Breast epithelium (tissue), 4 donors: Measurements from ENCODE around the gene FOXD2. TPM values are rescaled to one million over a fixed set of nuclear protein-coding genes. Genes with fewer than 3 reads are reported as not detected.

Source experiments
- DNase-seq, 2 donors: peaks; one replicate each; pipeline ENCODE4 v3.0.0-alpha.2; 2019; ENCODE audit warnings: low spot score in 2 of 2
- H3K27ac ChIP-seq, 2 donors: fragments of 200-600 bp; sonication (generic) in 1 of 2; one replicate each; pipeline ENCODE4 v1.5.1; 2016 to 2019; ENCODE audit warnings: mild to moderate bottlenecking in 1 of 2
- H3K27me3 ChIP-seq, 2 donors: fragments of 200-600 bp; sonication (generic) in 1 of 2; one replicate each; pipeline versions ENCODE4 v1.5.1 to v1.6.0; 2017 to 2019; ENCODE audit warnings: control low read depth in 1 of 2, mild to moderate bottlenecking in 1 of 2
- H3K36me3 ChIP-seq: fragments of 200-600 bp; one replicate; pipeline ENCODE4 v1.5.1; 2019
- H3K4me1 ChIP-seq, 2 donors: fragments of 200-600 bp; sonication (generic); one replicate each; pipeline ENCODE4 v1.5.1; 2016 to 2019; ENCODE audit warnings: control low read depth in 1 of 2
- H3K4me3 ChIP-seq, 3 donors: fragments of 200-600 bp; sonication (generic); 1 replicate in 2 of 3; 2 replicates in 1 of 3; pipeline ENCODE4 v1.5.1; 2016 to 2019; ENCODE audit warnings: mild to moderate bottlenecking in 3 of 3, moderate library complexity in 2 of 3
- H3K9me3 ChIP-seq, 2 donors: fragments of 200-600 bp; sonication (generic) in 1 of 2; one replicate each; pipeline ENCODE4 v1.5.1; 2016 to 2019; ENCODE audit warnings: control low read depth in 1 of 2
- POLR2A ChIP-seq: fragments of 450-650 bp; IDR thresholded peaks from one replicate; pipeline ENCODE4 v1.6.1; 2016; ENCODE audit warnings: antibody characterized with exemption, mild to moderate bottlenecking, moderate library complexity
- POLR2AphosphoS5 ChIP-seq, 3 donors: sonication (generic); formaldehyde crosslinking; IDR thresholded peaks; one replicate each; pipeline ENCODE4 v1.6.1; 2017; ENCODE audit warnings: antibody characterized with exemption in 3 of 3
- intact Hi-C: fragments of 100-400 bp; cut with DNase I; formaldehyde crosslinking; loops from one replicate; pipeline ENCODE4 v1.15.1; 2023; ENCODE audit warnings: low total_unique reads
- total RNA-seq, 3 donors: library from RNA; depleted of rRNA; stranded (reverse); fragments of >200 nt; gene quantifications; one replicate each; pipeline ENCODE4 v1.1.0, GENCODE V29; 2016
- TF ChIP-seq, protein P1 (sequence below), 3 donors: fragments of 450-650 bp; IDR thresholded peaks; one replicate each; pipeline ENCODE4 v1.5.1; 2016 to 2017; ENCODE audit warnings: antibody characterized with exemption in 3 of 3, mild to moderate bottlenecking in 3 of 3, moderate library complexity in 3 of 3

FOXD2 gene
- total RNA-seq, 3 donors from 2014 or later = 0.32 to 0.33 TPM; not detected in 1

DNA sequence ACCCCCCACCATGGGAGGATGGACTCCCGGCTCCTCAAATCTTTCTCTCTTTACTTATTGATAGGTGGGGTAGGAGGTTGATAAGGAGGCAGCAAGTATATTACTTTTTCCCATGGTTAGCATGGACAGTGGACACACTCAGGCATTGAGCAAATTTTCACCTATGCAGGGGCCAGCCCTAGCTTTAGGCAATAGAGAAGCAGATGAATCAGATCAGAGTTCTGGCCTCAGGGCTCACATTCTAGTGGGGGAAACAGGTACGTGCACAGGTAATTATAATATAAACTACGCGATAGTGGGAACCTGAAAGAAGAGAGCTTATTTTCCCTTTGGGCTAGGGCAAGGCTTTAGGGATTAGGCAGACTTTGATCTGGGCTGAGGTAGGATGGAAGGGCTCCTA is 35.3 kb upstream of the FOXD2 start:
- no peaks in the 10 kb centered on the region for H3K9me3 ChIP-seq
- H3K27me3 ChIP-seq = no peaks in the 10 kb centered on the region
- H3K4me3 ChIP-seq = no peak overlapping the region
- TF ChIP-seq, protein P1, sequence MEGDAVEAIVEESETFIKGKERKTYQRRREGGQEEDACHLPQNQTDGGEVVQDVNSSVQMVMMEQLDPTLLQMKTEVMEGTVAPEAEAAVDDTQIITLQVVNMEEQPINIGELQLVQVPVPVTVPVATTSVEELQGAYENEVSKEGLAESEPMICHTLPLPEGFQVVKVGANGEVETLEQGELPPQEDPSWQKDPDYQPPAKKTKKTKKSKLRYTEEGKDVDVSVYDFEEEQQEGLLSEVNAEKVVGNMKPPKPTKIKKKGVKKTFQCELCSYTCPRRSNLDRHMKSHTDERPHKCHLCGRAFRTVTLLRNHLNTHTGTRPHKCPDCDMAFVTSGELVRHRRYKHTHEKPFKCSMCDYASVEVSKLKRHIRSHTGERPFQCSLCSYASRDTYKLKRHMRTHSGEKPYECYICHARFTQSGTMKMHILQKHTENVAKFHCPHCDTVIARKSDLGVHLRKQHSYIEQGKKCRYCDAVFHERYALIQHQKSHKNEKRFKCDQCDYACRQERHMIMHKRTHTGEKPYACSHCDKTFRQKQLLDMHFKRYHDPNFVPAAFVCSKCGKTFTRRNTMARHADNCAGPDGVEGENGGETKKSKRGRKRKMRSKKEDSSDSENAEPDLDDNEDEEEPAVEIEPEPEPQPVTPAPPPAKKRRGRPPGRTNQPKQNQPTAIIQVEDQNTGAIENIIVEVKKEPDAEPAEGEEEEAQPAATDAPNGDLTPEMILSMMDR (IDR thresholded peaks at IDR 0.05) = no peak
- no peak for TF ChIP-seq POLR2AphosphoS5 (IDR thresholded peaks at IDR 0.05)
- no peak for TF ChIP-seq POLR2A
- H3K4me1 ChIP-seq = no peaks in the 10 kb centered on the region
- H3K36me3 ChIP-seq = no peaks in the 10 kb centered on the region
- H3K27ac ChIP-seq = no peak overlapping the region
- intact Hi-C loops = no loop called here
- DNase-seq = no peak

DNA sequence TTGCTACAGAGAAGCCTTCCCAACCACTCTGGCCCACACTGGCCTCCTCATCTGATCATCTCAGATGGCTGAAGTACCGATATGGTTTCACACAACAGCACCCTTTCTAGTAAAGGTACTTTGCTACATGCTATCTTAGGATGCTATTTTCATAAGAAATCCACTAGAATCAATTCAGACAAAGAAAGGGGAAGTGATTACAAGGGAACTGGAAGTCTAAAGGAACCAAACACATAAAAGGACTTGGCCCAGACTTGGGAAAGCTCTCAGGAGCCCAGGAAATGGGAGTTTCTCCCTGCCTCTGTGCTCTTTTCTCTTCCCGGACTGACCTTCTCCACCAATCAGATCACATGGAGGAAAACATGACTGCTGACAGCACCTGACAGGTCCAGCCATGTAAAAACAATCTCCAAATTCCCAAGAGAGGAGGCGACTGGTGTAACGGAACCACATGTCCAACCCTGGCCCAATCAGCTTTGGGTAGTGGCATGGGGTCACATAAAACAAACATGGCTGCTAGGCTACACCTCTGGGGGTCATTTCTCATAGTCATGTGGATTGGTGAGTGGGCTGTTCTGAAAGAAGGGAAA is 34.4 kb upstream of the FOXD2 start:
- no peaks in the 10 kb centered on the region for H3K4me1 ChIP-seq
- no peak overlapping the region for H3K4me3 ChIP-seq
- no peak overlapping the region for H3K27ac ChIP-seq
- H3K9me3 ChIP-seq = no peaks in the 10 kb centered on the region
- DNase-seq = no peak
- no peaks in the 10 kb centered on the region for H3K36me3 ChIP-seq
- intact Hi-C loops = no loop called here
- TF ChIP-seq, protein P1 (IDR thresholded peaks at IDR 0.05) = no peak
- TF ChIP-seq POLR2A (no peak), POLR2AphosphoS5 (IDR thresholded peaks at IDR 0.05) (no peak)
- no peaks in the 10 kb centered on the region for H3K27me3 ChIP-seq

DNA sequence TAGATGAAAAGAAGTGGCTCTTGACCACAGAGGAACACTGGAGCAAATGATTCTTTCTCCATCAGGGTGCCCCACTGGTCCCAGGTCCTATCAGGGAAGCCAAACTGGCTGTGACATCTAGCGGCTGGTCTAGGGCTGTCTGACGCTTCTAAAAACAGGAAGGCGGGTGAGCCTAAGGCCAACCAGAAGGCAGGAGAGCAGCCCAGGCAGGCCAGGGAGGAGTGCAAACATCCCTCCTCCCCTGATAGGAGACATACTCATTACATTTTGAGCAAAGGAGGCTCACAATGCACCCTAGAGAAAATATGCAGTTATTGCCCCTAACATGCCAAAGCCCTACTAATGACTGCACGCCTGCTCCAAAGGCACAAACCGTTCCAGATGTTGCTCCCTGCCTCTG is 32.1 kb upstream of the FOXD2 start:
- intact Hi-C loops = loop anchor here (1.0 to 5.0 kb wide), 2 partner anchors 8 to 997 kb away; no protein-coding TSS in a partner anchor
- no peaks in the 10 kb centered on the region for H3K36me3 ChIP-seq
- no peaks in the 10 kb centered on the region for H3K9me3 ChIP-seq
- H3K4me1 ChIP-seq = no peaks in the 10 kb centered on the region
- DNase-seq = no peak
- H3K27me3 ChIP-seq = no peaks in the 10 kb centered on the region
- no peak overlapping the region for H3K27ac ChIP-seq
- TF ChIP-seq, protein P1 (IDR thresholded peaks at IDR 0.05) = no peak
- no peak for TF ChIP-seq POLR2AphosphoS5 (IDR thresholded peaks at IDR 0.05)
- TF ChIP-seq POLR2A = no peak
- H3K4me3 ChIP-seq = no peak overlapping the region

DNA sequence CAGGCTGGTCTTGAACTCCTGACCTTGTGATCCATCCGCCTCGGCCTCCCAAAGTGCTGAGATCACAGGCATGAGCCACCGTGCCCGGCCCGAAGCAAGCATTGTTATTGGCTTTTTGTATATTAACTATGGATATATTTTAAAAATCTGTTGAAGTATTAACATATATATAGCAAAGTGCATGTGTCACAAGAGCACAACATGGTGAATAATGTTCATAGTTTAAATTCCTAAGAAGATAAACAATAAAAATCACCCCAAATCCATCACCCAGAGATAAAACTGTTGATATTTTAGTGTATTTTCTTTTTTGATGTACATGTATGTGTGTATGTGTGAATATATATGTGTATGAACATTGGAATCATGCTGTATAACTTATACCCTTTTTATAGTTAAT is 30.9 kb upstream of the FOXD2 start:
- no peak for DNase-seq
- Histone ChIP-seq H3K27ac (no peak overlapping the region), H3K4me1 (no peaks in the 10 kb centered on the region), H3K4me3 (no peak overlapping the region), H3K36me3 (no peaks in the 10 kb centered on the region), H3K9me3 (no peaks in the 10 kb centered on the region), H3K27me3 (no peaks in the 10 kb centered on the region)
- intact Hi-C loops = loop anchor here (5.0 kb wide), 1 partner anchor 995 kb away; no protein-coding TSS in a partner anchor
- no peak for TF ChIP-seq POLR2A
- TF ChIP-seq, protein P1 (IDR thresholded peaks at IDR 0.05) = no peak
- TF ChIP-seq POLR2AphosphoS5 (IDR thresholded peaks at IDR 0.05) = no peak

DNA sequence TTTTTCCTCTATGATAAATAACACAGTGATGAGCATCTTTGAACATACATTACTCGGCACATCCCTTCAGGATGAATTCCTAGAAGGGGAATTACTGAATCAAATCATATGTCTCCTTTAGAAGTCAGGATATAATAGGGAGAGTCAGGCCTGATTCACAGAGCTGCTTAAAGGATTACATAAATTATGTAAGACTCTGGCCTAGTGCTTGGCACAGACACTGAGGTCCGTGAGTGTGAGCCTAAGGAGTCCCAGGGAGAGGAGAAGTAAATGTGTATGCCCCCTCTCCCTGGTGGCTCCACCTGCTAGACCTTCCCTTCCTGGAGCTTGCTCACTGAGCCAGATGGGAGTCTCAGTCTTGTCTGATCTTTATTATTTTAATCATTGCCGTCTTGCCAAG is 30.4 kb upstream of the FOXD2 start:
- Histone ChIP-seq H3K4me1 (no peaks in the 10 kb centered on the region), H3K4me3 (no peak overlapping the region), H3K36me3 (no peaks in the 10 kb centered on the region), H3K27me3 (no peaks in the 10 kb centered on the region), H3K27ac (no peak overlapping the region), H3K9me3 (no peaks in the 10 kb centered on the region)
- TF ChIP-seq, protein P1 (IDR thresholded peaks at IDR 0.05) = no peak
- no peak for TF ChIP-seq POLR2AphosphoS5 (IDR thresholded peaks at IDR 0.05)
- TF ChIP-seq POLR2A = no peak
- intact Hi-C loops = loop anchor here (5.0 kb wide), 1 partner anchor 995 kb away; no protein-coding TSS in a partner anchor
- DNase-seq = no peak
